Fibroblast of the aortic adventitia (primary cell): ENCODE data around the gene ACD. TPM values are rescaled to one million over a fixed set of nuclear protein-coding genes. Genes with fewer than 3 reads are reported as not detected.

Experiments used
- DNase-seq: peaks from one replicate; pipeline ENCODE4 v3.0.0-alpha.2; 2010; ENCODE audit warnings: low read depth
- H3K4me3 ChIP-seq: 2 replicates; pipeline ENCODE4 v1.5.1; 2011; ENCODE audit warnings: low read depth, mild to moderate bottlenecking, control low read depth, low read length, moderate library complexity
- total RNA-seq: library from RNA; depleted of rRNA; stranded (reverse); fragments of >200 nt; gene quantifications from 2 replicates; pipeline ENCODE4 v1.2.3, GENCODE V29; 2012; ENCODE audit warnings: low replicate concordance
- TF ChIP-seq, protein P1 (sequence below): IDR thresholded peaks from 2 replicates; pipeline ENCODE4 v1.5.1; 2011; ENCODE audit warnings: mild to moderate bottlenecking, low read length, control low read depth, inconsistent platforms; ENCODE audit not compliant: insufficient read depth

Gene ACD
- total RNA-seq, 1 donor = 23.1 TPM

DNA sequence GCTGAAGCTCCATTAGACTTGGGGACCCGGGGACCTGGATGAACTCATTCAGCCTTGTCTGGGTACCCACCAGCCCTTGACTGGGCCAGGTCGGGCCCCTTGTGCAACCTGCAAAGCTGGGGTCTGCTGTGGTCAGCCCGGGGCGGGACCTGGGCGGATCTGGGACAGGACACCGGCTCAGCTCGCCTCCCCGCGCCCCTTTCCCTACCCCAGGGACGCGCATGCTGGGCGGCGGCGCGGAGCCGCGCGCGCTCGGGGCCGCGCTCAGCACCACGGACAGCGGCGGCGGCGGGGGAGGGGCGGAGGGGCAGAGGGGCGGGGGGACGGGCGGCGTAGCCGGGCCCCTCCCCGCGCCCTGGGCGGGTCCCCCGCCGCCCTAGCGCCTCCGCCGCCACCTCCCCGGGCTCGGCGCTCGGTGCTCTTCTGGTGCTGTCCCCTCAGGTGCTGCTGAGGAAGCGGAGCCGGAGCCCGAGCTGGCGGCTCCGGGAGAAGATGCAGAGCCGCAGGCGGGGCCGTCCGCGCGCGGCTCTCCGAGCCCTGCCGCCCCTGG lies 7.4 kb downstream of the ACD start:
- TF ChIP-seq, protein P1, sequence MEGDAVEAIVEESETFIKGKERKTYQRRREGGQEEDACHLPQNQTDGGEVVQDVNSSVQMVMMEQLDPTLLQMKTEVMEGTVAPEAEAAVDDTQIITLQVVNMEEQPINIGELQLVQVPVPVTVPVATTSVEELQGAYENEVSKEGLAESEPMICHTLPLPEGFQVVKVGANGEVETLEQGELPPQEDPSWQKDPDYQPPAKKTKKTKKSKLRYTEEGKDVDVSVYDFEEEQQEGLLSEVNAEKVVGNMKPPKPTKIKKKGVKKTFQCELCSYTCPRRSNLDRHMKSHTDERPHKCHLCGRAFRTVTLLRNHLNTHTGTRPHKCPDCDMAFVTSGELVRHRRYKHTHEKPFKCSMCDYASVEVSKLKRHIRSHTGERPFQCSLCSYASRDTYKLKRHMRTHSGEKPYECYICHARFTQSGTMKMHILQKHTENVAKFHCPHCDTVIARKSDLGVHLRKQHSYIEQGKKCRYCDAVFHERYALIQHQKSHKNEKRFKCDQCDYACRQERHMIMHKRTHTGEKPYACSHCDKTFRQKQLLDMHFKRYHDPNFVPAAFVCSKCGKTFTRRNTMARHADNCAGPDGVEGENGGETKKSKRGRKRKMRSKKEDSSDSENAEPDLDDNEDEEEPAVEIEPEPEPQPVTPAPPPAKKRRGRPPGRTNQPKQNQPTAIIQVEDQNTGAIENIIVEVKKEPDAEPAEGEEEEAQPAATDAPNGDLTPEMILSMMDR = no peak
- DNase-seq = no peak

DNA sequence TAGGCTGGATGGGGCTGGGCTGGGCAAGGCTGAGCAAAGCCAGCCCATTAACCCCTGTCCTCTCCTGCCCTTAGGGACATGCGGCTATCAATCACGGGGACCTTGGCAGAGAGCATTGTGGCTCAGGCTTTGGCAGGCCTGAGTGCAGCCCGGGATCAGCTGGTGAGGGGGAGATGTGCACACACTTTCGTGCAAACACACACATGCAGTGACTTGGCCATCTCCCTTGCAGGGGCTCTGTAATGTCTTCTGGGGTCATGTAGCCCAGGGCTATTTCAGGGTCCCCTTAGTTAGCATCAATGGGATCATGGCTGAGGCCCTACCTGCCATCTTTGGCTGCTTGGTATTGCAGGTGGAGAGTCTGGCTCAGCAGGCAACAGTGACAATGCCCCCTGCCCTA lies 8.2 kb downstream of the ACD start:
- no peak overlapping the region for H3K4me3 ChIP-seq
- DNase-seq = no peak
- TF ChIP-seq, protein P1 = no peak

More for the DNA sequence above, 7.4 kb downstream of the ACD start:
- H3K4me3 ChIP-seq = peak overlapping the region; percentile 66

DNA sequence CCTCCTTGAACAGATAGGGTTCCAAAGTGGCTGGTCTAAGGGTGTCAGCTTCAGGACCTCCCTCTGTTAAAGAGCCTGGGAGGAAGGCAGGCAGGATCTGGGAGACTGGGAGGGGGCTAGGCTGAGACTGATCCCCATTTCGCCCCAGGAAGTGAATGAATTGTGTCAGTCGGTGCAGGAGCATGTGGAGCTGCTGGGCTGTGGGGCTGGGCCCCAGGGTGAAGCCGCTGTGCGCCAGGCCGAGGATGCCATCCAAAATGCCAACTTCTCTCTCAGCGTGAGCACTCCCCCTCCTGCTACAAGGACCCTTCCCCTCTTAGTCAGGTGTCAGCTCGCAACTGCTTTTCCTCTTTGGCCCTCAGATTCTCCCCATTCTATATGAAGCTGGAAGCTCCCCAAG lies 9.0 kb downstream of the ACD start:
- no peak overlapping the region for H3K4me3 ChIP-seq
- no peak for DNase-seq
- TF ChIP-seq, protein P1 = no peak

DNA sequence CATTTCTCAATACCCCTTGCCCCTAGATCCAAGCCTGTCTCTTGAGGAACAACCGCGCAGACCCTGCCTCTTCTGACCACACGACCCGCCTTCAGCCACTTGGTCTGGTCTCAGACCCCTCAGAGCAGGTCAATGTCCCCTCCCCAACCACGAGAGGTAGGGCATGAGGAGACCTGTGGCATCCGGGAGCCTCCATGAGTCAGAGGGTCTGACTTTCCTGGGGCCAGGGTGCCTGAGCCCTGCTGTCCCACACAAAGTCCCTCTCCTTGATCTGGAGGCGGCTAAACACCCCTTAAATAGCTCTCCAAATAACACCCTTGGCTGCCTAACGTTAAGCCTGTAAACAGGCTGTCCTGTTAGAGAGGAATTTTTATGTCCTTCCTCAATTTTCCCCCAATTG lies 10.0 kb downstream of the ACD start:
- no peak for DNase-seq

DNA sequence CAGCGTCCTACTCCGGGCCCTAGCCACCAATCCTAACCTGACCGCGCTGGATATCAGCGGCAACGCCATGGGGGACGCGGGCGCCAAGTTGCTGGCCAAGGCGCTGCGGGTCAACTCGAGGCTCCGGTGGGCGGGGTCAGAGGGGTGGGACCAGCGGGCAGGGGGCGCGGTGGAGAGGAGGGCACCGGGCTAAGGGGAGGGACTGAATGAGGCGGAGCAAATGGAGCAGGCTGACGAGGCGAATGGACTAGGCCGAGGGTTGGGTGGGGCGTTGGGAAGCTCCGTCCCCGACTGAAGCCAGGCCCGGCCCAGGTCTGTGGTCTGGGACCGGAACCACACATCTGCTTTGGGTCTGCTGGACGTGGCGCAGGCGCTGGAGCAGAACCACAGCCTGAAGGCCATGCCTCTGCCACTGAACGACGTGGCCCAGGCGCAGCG lies 10.5 kb downstream of the ACD start:
- TF ChIP-seq, protein P1 = no peak

More for the DNA sequence above, 10.0 kb downstream of the ACD start:
- H3K4me3 ChIP-seq = no peak overlapping the region
- TF ChIP-seq, protein P1 = no peak

DNA sequence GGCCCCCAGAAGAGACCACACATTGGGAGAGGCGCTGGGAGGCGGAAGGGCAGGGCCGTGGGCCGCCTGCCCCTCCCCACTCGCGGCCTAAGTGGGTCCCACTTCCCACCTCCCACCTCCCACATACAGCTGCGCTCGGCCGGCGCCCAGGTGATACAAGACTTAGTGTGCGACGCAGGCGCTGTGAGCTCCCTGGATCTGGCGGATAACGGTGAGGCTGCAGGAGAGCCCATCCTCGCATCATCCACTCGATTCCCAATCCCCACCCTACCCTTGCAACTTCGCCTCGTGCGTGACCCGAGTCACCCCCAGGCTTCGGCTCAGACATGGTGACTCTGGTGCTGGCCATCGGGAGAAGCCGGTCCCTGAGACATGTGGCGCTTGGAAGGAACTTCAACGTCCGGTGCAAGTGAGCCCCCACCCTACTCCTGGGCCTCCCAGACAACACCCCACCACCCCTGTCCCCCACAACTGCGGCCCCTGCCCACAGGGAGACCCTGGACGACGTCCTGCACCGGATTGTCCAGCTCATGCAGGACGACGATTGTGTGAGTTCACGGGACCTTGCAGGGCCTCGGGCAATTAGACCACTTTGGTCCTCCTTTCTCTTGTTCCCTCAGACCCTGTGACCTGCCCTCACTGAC lies 11.2 kb downstream of the ACD start:
- DNase-seq = no peak

More for the DNA sequence above, 10.5 kb downstream of the ACD start:
- DNase-seq = no peak
- no peak overlapping the region for H3K4me3 ChIP-seq

More for the DNA sequence above, 11.2 kb downstream of the ACD start:
- no peak overlapping the region for H3K4me3 ChIP-seq
- TF ChIP-seq, protein P1 = no peak
